Measurements from ENCODE around the gene PEX7. TPM values are rescaled to one million over a fixed set of nuclear protein-coding genes. Genes with fewer than 3 reads are reported as not detected.

The PEX7 gene
- total and polyA plus RNA-seq, 10 of the 15 experiments (the other 5 are each of a cell fraction or from before 2014, with no cell fraction given) = 0.58 to 12.4 (median 8.8) TPM

DNA sequence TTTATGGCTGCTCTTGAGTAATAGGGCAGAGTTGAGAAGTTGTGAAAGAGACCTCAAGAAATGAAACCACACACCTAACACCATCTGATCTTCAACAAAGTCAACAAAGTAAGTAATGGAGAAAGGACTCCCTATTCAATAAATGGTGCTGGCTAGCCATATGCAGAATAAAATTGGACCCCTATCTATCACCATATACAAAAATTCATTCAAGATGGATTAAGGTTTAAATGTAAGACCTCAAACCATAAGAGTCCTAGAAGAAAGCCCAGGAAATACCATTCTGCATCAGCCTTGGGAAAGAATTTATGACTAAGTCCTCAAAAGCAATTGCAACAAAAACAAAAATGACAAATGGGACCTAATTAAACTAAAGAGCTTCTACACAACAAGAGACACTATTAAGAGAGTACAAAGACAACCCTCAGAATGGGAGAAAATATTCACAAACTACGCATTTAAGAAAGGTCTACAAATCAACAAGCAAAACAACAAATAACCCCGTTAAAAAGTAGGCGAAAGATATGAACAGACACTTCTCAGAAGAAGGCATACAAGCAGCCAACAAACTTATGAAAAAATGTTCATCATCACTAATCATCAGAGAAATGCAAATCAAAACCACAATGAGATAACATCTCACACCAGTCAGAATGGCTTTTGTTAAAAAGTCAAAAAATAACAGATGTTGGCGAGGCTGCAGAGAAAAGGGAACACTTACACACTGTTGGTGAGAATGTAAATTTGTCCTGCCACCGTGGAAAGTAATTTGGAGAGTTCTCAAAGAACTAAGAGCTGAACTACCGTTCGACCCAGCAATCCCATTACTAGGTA is 34.1 kb upstream of the PEX7 start (continued):
- TF ChIP-seq NFYA (IDR thresholded peaks at IDR 0.05; ENCODE audit: borderline replicate concordance, low read depth, low read length) = no peak
- TF ChIP-seq, protein P1, sequence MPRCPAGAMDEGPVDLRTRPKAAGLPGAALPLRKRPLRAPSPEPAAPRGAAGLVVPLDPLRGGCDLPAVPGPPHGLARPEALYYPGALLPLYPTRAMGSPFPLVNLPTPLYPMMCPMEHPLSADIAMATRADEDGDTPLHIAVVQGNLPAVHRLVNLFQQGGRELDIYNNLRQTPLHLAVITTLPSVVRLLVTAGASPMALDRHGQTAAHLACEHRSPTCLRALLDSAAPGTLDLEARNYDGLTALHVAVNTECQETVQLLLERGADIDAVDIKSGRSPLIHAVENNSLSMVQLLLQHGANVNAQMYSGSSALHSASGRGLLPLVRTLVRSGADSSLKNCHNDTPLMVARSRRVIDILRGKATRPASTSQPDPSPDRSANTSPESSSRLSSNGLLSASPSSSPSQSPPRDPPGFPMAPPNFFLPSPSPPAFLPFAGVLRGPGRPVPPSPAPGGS (IDR thresholded peaks at IDR 0.05; ENCODE audit: borderline replicate concordance, insufficient read depth, low read depth, low read length, poor library complexity, severe bottlenecking) = no peak
- no peak for TF ChIP-seq PAX5 (IDR thresholded peaks at IDR 0.05; ENCODE audit: borderline replicate concordance, low read depth, low read length)
- TF ChIP-seq ZNF274 (IDR thresholded peaks at IDR 0.05; ENCODE audit: insufficient read depth, insufficient read length) = no peak
- no peak for TF ChIP-seq MEF2B (IDR thresholded peaks at IDR 0.05; ENCODE audit: partially characterized antibody, poor library complexity, severe bottlenecking)
- no peak for TF ChIP-seq NR2F1 (conservative IDR thresholded peaks at IDR 0.05)
- TF ChIP-seq, protein P2, sequence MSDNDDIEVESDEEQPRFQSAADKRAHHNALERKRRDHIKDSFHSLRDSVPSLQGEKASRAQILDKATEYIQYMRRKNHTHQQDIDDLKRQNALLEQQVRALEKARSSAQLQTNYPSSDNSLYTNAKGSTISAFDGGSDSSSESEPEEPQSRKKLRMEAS (IDR thresholded peaks at IDR 0.05; ENCODE audit: low read depth, low read length) = no peak
- TF ChIP-seq, protein P3, sequence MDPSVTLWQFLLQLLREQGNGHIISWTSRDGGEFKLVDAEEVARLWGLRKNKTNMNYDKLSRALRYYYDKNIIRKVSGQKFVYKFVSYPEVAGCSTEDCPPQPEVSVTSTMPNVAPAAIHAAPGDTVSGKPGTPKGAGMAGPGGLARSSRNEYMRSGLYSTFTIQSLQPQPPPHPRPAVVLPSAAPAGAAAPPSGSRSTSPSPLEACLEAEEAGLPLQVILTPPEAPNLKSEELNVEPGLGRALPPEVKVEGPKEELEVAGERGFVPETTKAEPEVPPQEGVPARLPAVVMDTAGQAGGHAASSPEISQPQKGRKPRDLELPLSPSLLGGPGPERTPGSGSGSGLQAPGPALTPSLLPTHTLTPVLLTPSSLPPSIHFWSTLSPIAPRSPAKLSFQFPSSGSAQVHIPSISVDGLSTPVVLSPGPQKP (IDR thresholded peaks at IDR 0.05; ENCODE audit: low read depth, low read length) = no peak
- TF ChIP-seq, protein P4, sequence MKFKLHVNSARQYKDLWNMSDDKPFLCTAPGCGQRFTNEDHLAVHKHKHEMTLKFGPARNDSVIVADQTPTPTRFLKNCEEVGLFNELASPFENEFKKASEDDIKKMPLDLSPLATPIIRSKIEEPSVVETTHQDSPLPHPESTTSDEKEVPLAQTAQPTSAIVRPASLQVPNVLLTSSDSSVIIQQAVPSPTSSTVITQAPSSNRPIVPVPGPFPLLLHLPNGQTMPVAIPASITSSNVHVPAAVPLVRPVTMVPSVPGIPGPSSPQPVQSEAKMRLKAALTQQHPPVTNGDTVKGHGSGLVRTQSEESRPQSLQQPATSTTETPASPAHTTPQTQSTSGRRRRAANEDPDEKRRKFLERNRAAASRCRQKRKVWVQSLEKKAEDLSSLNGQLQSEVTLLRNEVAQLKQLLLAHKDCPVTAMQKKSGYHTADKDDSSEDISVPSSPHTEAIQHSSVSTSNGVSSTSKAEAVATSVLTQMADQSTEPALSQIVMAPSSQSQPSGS (IDR thresholded peaks at IDR 0.05; ENCODE audit: low read length) = peak; percentile 45; the same call in 1 of the 2 replicates
- TF ChIP-seq POLR2AphosphoS5 (IDR thresholded peaks at IDR 0.05; ENCODE audit: low read length) = no peak; the same call in 1 of the 2 replicates
- TF ChIP-seq DPF2 (IDR thresholded peaks at IDR 0.05) = peak; percentile 30; the same call in 1 of the 2 replicates
- TF ChIP-seq KLF5 (IDR thresholded peaks at IDR 0.05; ENCODE audit: partially characterized antibody) = no peak
- 0 out of 4 replicates have a peak, but pooled peaks of 1 of the 2 experiments have one; percentile 28 for TF ChIP-seq EP300 (IDR thresholded peaks at IDR 0.05; ENCODE audit: borderline replicate concordance in 1 of 2, control insufficient read depth in 1 of 2, low read depth in 2 of 2, low read length in 2 of 2)
- TF ChIP-seq SMARCA5 (IDR thresholded peaks at IDR 0.05) = peak; percentile 84; the same call in 1 of the 2 replicates
- TF ChIP-seq, protein P5, sequence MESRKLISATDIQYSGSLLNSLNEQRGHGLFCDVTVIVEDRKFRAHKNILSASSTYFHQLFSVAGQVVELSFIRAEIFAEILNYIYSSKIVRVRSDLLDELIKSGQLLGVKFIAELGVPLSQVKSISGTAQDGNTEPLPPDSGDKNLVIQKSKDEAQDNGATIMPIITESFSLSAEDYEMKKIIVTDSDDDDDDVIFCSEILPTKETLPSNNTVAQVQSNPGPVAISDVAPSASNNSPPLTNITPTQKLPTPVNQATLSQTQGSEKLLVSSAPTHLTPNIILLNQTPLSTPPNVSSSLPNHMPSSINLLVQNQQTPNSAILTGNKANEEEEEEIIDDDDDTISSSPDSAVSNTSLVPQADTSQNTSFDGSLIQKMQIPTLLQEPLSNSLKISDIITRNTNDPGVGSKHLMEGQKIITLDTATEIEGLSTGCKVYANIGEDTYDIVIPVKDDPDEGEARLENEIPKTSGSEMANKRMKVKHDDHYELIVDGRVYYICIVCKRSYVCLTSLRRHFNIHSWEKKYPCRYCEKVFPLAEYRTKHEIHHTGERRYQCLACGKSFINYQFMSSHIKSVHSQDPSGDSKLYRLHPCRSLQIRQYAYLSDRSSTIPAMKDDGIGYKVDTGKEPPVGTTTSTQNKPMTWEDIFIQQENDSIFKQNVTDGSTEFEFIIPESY (IDR thresholded peaks at IDR 0.05) = no peak
- peak; percentile 32; the same call in 1 of the 2 replicates for TF ChIP-seq ZNF384 (IDR thresholded peaks at IDR 0.05; ENCODE audit: borderline replicate concordance, low read depth, low read length)
- TF ChIP-seq, protein P6, sequence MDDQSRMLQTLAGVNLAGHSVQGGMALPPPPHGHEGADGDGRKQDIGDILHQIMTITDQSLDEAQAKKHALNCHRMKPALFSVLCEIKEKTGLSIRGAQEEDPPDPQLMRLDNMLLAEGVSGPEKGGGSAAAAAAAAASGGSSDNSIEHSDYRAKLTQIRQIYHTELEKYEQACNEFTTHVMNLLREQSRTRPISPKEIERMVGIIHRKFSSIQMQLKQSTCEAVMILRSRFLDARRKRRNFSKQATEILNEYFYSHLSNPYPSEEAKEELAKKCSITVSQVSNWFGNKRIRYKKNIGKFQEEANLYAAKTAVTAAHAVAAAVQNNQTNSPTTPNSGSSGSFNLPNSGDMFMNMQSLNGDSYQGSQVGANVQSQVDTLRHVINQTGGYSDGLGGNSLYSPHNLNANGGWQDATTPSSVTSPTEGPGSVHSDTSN (IDR thresholded peaks at IDR 0.05; ENCODE audit: insufficient replicate concordance, low read depth, low read length) = no peak
- TF ChIP-seq RAD21 (IDR thresholded peaks at IDR 0.05; ENCODE audit: insufficient read depth, low read depth, low read length) = no peak
